SU-DHL-6 (cell line): ENCODE measurements around the gene PCNX3.
"Not testable (repeated sequence)": the region's sequence is repeated elsewhere in the genome, so short reads cannot be mapped to it uniquely, and the experiment has no call there.

ENCODE experiments used
- H2AFZ ChIP-seq: fragments of 200-600 bp; sonication (generic); 2 replicates; pipeline ENCODE4 v1.6.1; 2014; ENCODE audit warnings: low read depth, mild to moderate bottlenecking, moderate library complexity, mixed read lengths, antibody characterized with exemption, low read length; ENCODE audit not compliant: severe bottlenecking
- H3F3A ChIP-seq: fragments of 200-600 bp; shearing (Covaris generic); 2 replicates; pipeline ENCODE4 v1.6.0; 2016; ENCODE audit warnings: antibody characterized with exemption, mild to moderate bottlenecking; ENCODE audit not compliant: insufficient read depth
- H3K27ac ChIP-seq: fragments of 200-600 bp; sonication (generic); 2 replicates; pipeline ENCODE4 v1.5.1; 2016; ENCODE audit warnings: low read depth, mild to moderate bottlenecking, low read length, moderate library complexity, mixed read lengths
- H3K27me3 ChIP-seq: fragments of 200-600 bp; sonication (generic), shearing (Covaris generic); 2 replicates; pipeline ENCODE4 v1.6.0; 2014; ENCODE audit warnings: mild to moderate bottlenecking, low read length
- H3K36me3 ChIP-seq: fragments of 200-600 bp; sonication (generic); 2 replicates; pipeline ENCODE4 v1.6.1; 2014; ENCODE audit warnings: mild to moderate bottlenecking, low read length, mixed read lengths
- H3K4me2 ChIP-seq: fragments of 300-600, 200-600 bp; shearing (Covaris generic), sonication (generic); 2 replicates; pipeline ENCODE4 v1.6.0; 2014; ENCODE audit warnings: low read length, low read depth, mild to moderate bottlenecking; ENCODE audit not compliant: poor library complexity, severe bottlenecking
- H3K4me3 ChIP-seq: fragments of 200-600 bp; sonication (generic); 2 replicates; pipeline ENCODE4 v1.5.1; 2014; ENCODE audit warnings: antibody characterized with exemption, low read length, mild to moderate bottlenecking, mixed read lengths; ENCODE audit not compliant: insufficient read depth, poor library complexity, severe bottlenecking
- H3K79me2 ChIP-seq: fragments of 200-600 bp; sonication (generic); 2 replicates; pipeline ENCODE4 v1.6.1; 2014; ENCODE audit warnings: mild to moderate bottlenecking, low read length, moderate library complexity; ENCODE audit not compliant: insufficient read depth
- H3K9ac ChIP-seq: fragments of 200-600 bp; sonication (generic); 2 replicates; pipeline ENCODE4 v1.7.0; 2014; ENCODE audit warnings: mild to moderate bottlenecking, low read length
- H3K9me2 ChIP-seq: fragments of 200-600 bp; sonication (generic); replicated peaks from 2 replicates; pipeline ENCODE4 v1.6.1; 2014; ENCODE audit warnings: low read length; ENCODE audit not compliant: insufficient read depth
- H3K9me3 ChIP-seq: fragments of 200-600 bp; sonication (generic); 2 replicates; pipeline ENCODE4 v1.6.1; 2014; ENCODE audit warnings: low read length, mixed read lengths; ENCODE audit not compliant: insufficient read depth
- H4K20me1 ChIP-seq: fragments of 200-600 bp; sonication (generic); 2 replicates; pipeline ENCODE4 v1.6.1; 2014; ENCODE audit warnings: low read depth, mild to moderate bottlenecking, antibody characterized with exemption, low read length, moderate library complexity, mixed read lengths
- CTCF ChIP-seq: fragments of 200-600 bp; sonication (generic); IDR thresholded peaks from one replicate; pipeline ENCODE4 v1.5.1; 2017; ENCODE audit warnings: antibody characterized with exemption, mild to moderate bottlenecking, low read length, moderate library complexity; ENCODE audit not compliant: insufficient read depth, poor library complexity, severe bottlenecking
- EZH2phosphoT487 ChIP-seq: fragments of 200-600 bp; sonication (generic), shearing (Covaris generic); conservative IDR thresholded peaks from 2 replicates; pipeline ENCODE4 v1.6.1; 2018; ENCODE audit warnings: mild to moderate bottlenecking, antibody characterized with exemption, low read length, moderate library complexity, mixed read lengths

Gene PCNX3

GRCh38 chr11:65672180-65672860 is 56.7 kb downstream of the PCNX3 start:
- Histone ChIP-seq H3K27me3 (no peaks in the 10 kb centered on the region), H3K27ac (no peak overlapping the region), H2AFZ (no peak overlapping the region), H3K79me2 (no peaks in the 10 kb centered on the region), H3K4me3 (no peak overlapping the region), H3K9me3 (no peaks in the 10 kb centered on the region), H3K9me2 (no peaks in the 10 kb centered on the region), H3K36me3 (no peaks in the 10 kb centered on the region), H3F3A (no peaks in the 10 kb centered on the region), H4K20me1 (no peaks in the 10 kb centered on the region), H3K9ac (no peak overlapping the region), H3K4me2 (no peak overlapping the region)
- TF ChIP-seq CTCF = no peak
- TF ChIP-seq EZH2phosphoT487 = no peak

GRCh38 chr11:65672982-65673381 is 57.4 kb downstream of the PCNX3 start:
- Histone ChIP-seq H3K9me3 (no peaks in the 10 kb centered on the region), H3K9me2 (no peaks in the 10 kb centered on the region), H3K9ac (no peak overlapping the region), H3K4me3 (no peak overlapping the region), H3K4me2 (no peak overlapping the region), H3K27me3 (no peaks in the 10 kb centered on the region), H3K36me3 (no peaks in the 10 kb centered on the region), H4K20me1 (no peaks in the 10 kb centered on the region), H3F3A (no peaks in the 10 kb centered on the region), H2AFZ (no peak overlapping the region), H3K79me2 (no peaks in the 10 kb centered on the region), H3K27ac (no peak overlapping the region)
- TF ChIP-seq CTCF (no peak), EZH2phosphoT487 (no peak)

- H3F3A ChIP-seq = no peaks in the 10 kb centered on the region
- H3K9ac ChIP-seq = no peak overlapping the region
- H3K27me3 ChIP-seq = no peaks in the 10 kb centered on the region
- H3K9me2 ChIP-seq = no peaks in the 10 kb centered on the region
- no peak for TF ChIP-seq CTCF
- no peak for TF ChIP-seq EZH2phosphoT487
- no peaks in the 10 kb centered on the region for H3K79me2 ChIP-seq
- H3K4me2 ChIP-seq = no peak overlapping the region
- no peaks in the 10 kb centered on the region for H3K9me3 ChIP-seq
- H3K27ac ChIP-seq = no peak overlapping the region
- H3K36me3 ChIP-seq = no peaks in the 10 kb centered on the region
- no peak overlapping the region for H2AFZ ChIP-seq
- H4K20me1 ChIP-seq = no peaks in the 10 kb centered on the region
- no peak overlapping the region for H3K4me3 ChIP-seq
Observed at GRCh38 chr11:65680192-65680743, 64.7 kb downstream of the PCNX3 start.

- not testable (repeated sequence) for H3K4me2 ChIP-seq, H2AFZ ChIP-seq, H3K9me2 ChIP-seq, H3K9me3 ChIP-seq, H3F3A ChIP-seq, H4K20me1 ChIP-seq, H3K27me3 ChIP-seq, H3K9ac ChIP-seq, H3K36me3 ChIP-seq, H3K4me3 ChIP-seq, H3K79me2 ChIP-seq, H3K27ac ChIP-seq
Observed at GRCh38 chr11:65683480-65683879, 67.9 kb downstream of the PCNX3 start.
